Smooth muscle cell of the brain vasculature (primary cell): ENCODE data around the gene CACNA1D.

Source experiments
- DNase-seq: peaks from one replicate; pipeline ENCODE4 v3.0.0-alpha.2; 2012; ENCODE audit warnings: low read depth, low spot score

Gene CACNA1D

GRCh38 chr3:53820756-53821580 is 326.6 kb downstream of the CACNA1D start:
- DNase-seq, result no peak

- no peak for DNase-seq
Observed at GRCh38 chr3:53821631-53822121, 327.3 kb downstream of the CACNA1D start.

- no peak for DNase-seq
Observed at GRCh38 chr3:53822331-53822741, 327.9 kb downstream of the CACNA1D start.

- DNase-seq, result no peak
Observed at GRCh38 chr3:53823026-53823955, 328.9 kb downstream of the CACNA1D start.

GRCh38 chr3:53823956-53824657 is 329.7 kb downstream of the CACNA1D start:
- DNase-seq, result no peak

GRCh38 chr3:53824795-53825194 is 330.4 kb downstream of the CACNA1D start:
- no peak for DNase-seq

GRCh38 chr3:53826048-53826447 is 331.6 kb downstream of the CACNA1D start:
- no peak for DNase-seq

- DNase-seq, result no peak
Observed at GRCh38 chr3:53828581-53828980, 334.2 kb downstream of the CACNA1D start.

- DNase-seq, result no peak
Observed at GRCh38 chr3:53829605-53830004, 335.2 kb downstream of the CACNA1D start.

GRCh38 chr3:53830944-53831343 is 336.5 kb downstream of the CACNA1D start:
- no peak for DNase-seq

- no peak for DNase-seq
Observed at GRCh38 chr3:53833053-53833645, 338.7 kb downstream of the CACNA1D start.

- no peak for DNase-seq
Observed at GRCh38 chr3:53833700-53834099, 339.3 kb downstream of the CACNA1D start.

GRCh38 chr3:53834429-53835095 is 340.2 kb downstream of the CACNA1D start:
- no peak for DNase-seq

GRCh38 chr3:53835257-53835656 is 340.8 kb downstream of the CACNA1D start:
- DNase-seq, result no peak

GRCh38 chr3:53836084-53836872 is 341.9 kb downstream of the CACNA1D start:
- DNase-seq, result no peak

GRCh38 chr3:53837331-53837730 is 342.9 kb downstream of the CACNA1D start:
- DNase-seq, result no peak

- no peak for DNase-seq
Observed at GRCh38 chr3:53841296-53841695, 346.9 kb downstream of the CACNA1D start.

GRCh38 chr3:53842436-53843194 is 348.2 kb downstream of the CACNA1D start:
- DNase-seq, result no peak
